ENCODE results near the gene CNKSR3. TPM values are rescaled to one million over a fixed set of nuclear protein-coding genes. Genes with fewer than 3 reads are reported as not detected.

The CNKSR3 gene
- total RNA-seq, 3 donors from 2014 or later = 0.08 to 1.3 (median 0.29) TPM

DNA sequence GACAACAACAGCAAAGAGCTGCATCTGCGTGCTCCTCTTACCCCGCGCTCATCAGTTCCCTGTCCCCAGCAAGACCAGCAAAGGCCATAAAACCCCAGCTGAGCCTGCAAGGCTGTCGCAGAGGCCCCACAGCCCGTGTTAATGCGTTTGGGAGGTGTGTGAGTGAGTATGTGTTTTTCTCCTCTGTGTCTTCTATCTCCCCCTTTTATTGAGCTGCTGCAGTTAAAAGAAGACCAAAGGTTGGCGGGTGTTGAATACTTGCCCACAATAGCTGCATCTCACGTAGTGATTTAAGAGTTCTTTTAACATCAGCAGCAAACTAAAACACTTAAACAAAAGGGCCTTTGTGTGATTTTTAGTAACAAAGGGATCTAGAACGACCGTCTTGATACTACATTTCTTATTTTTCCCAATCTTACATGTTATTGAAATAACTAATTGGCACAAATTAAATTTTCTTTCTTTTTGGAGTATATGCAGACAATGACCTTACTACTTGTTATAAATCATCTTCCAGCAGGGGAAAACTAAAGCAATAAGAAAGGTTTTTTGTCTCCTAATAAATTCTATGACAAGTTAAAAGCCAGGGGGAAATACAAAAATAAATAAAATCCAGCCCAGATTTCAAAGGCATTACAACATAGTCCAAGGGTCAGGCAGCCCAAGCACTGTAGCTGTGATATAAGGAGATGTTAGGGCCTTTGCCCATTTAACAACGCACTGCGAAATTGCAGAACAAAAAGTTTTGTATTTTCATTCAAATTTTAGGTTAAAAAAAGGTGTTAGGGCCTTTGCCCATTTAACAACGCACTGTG is 27.2 kb upstream of the CNKSR3 start:
- ATAC-seq (no peak), DNase-seq (no peak)
- H3K36me3 Mint-ChIP-seq (ENCODE audit: insufficient read depth) = no peaks in the 10 kb centered on the region
- no peaks in the 10 kb centered on the region for H3K27me3 Mint-ChIP-seq (ENCODE audit: low read depth)
- no peaks in the 10 kb centered on the region for H3K4me1 Mint-ChIP-seq (ENCODE audit: low read depth)
- H3K9me3 Mint-ChIP-seq = no peaks in the 10 kb centered on the region
- H3K4me3 Mint-ChIP-seq = no peak overlapping the region

DNA sequence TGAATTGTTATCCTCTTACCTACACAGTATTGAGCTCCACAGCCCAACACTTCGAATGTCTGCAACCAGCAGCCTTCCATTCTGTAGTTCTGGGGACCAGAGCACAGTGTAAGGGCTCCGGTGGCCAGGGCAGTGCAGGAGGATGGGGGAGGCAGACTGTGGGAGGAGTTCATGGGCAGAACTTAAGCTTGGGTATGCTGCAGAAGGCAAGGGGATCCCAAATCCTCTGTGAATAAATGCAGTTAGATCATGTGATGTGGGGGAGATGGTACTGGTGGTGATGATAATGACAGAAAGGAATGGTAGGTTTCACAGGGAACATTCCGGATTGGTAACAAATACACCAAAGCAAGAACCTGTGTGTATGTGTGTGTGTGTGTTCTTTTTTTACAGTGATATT is 26.5 kb upstream of the CNKSR3 start:
- no peaks in the 10 kb centered on the region for H3K4me1 Mint-ChIP-seq (ENCODE audit: low read depth)
- no peak overlapping the region for H3K4me3 Mint-ChIP-seq
- H3K9me3 Mint-ChIP-seq = no peaks in the 10 kb centered on the region
- DNase-seq (no peak), ATAC-seq (no peak)
- no peaks in the 10 kb centered on the region for H3K36me3 Mint-ChIP-seq (ENCODE audit: insufficient read depth)
- H3K27me3 Mint-ChIP-seq (ENCODE audit: low read depth) = no peaks in the 10 kb centered on the region

DNA sequence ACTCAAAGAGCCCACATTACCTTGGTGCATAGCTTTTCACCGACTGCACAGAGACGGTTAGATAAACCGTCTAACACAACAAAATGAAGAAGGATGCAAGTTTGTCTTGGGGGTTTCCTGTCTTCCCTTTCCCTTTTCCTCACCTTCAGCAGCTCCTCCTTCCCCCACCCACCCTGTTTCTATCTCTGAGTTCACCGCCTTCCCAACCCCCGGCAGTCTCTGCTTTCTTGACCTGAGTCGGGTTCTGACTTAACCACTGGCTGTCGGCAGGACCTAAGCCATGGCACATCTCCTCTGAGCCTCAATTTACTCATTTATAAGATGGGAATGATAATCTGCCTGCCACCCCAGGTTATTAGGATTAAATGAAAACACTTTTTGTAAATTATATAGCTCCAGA is 25.8 kb upstream of the CNKSR3 start:
- Mint-ChIP-seq H3K36me3 (ENCODE audit: insufficient read depth) (no peaks in the 10 kb centered on the region), H3K4me1 (ENCODE audit: low read depth) (no peaks in the 10 kb centered on the region), H3K4me3 (no peak overlapping the region), H3K9me3 (no peaks in the 10 kb centered on the region), H3K27me3 (ENCODE audit: low read depth) (no peaks in the 10 kb centered on the region)
- ATAC-seq (no peak), DNase-seq (no peak)

DNA sequence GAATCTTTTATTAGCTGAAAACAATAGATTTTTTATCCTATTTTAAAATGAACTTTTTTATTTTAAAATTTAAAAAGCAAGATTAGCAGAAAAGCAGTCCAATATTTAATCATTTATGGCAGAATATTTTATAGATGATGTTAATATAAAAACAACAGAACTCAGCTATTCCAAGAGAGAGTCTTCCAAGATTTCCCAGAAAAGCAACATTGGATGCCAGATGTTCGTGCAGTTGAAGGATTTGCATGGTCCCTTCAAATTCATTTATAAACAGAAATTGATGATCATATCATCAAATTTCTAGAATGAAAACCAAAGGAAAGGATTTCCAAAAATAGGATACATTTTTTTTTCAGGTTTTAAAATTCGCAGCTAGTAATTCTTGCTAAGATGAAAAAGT is 25.4 kb upstream of the CNKSR3 start:
- ATAC-seq = no peak
- Mint-ChIP-seq H3K9me3 (no peaks in the 10 kb centered on the region), H3K36me3 (ENCODE audit: insufficient read depth) (no peaks in the 10 kb centered on the region), H3K4me1 (ENCODE audit: low read depth) (no peaks in the 10 kb centered on the region), H3K4me3 (no peak overlapping the region), H3K27me3 (ENCODE audit: low read depth) (no peaks in the 10 kb centered on the region)
- DNase-seq = no peak

DNA sequence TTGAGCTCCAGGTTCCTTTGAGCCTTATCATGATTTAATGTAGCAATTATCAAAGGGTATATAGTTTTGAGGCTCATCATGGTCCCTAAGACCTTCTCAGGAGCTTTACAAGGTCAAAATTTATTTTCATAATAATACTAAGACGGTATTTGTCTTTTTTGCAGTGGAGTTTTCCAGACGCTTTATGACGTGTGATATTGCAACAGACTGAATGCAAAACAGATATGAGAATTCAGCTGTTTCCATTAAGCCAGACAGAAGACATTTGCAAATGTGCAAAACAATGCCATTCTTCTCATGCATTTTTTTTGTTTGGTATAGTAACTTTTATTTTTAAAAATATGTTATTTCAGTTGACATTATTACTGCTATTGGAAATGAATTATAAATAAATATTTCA is 24.7 kb upstream of the CNKSR3 start:
- Mint-ChIP-seq H3K36me3 (ENCODE audit: insufficient read depth) (no peaks in the 10 kb centered on the region), H3K27me3 (ENCODE audit: low read depth) (no peaks in the 10 kb centered on the region), H3K4me1 (ENCODE audit: low read depth) (no peaks in the 10 kb centered on the region), H3K4me3 (no peak overlapping the region), H3K9me3 (no peaks in the 10 kb centered on the region)
- ATAC-seq (no peak), DNase-seq (no peak)

DNA sequence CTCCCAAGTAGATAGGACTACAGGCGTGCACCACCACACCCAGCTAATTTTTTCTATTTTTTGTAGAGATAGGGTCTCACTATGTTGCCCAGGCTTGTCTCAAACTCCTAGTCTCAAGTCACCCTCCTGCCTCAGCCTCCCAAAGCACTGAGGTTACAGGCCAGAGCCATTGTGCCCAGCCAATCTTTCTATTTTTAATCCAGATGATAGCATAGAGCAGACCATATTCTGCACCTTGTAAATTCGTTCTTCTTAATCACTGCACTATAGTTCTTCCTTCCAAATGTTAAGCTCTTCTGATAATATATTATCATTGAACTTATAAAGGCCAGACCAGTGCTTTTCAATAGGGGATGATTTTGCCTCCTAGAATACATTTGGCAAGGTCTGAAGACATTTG is 24.0 kb upstream of the CNKSR3 start:
- no peak for DNase-seq
- H3K9me3 Mint-ChIP-seq = no peaks in the 10 kb centered on the region
- no peak for ATAC-seq
- H3K4me1 Mint-ChIP-seq (ENCODE audit: low read depth) = no peaks in the 10 kb centered on the region
- no peak overlapping the region for H3K4me3 Mint-ChIP-seq
- no peaks in the 10 kb centered on the region for H3K36me3 Mint-ChIP-seq (ENCODE audit: insufficient read depth)
- H3K27me3 Mint-ChIP-seq (ENCODE audit: low read depth) = no peaks in the 10 kb centered on the region

DNA sequence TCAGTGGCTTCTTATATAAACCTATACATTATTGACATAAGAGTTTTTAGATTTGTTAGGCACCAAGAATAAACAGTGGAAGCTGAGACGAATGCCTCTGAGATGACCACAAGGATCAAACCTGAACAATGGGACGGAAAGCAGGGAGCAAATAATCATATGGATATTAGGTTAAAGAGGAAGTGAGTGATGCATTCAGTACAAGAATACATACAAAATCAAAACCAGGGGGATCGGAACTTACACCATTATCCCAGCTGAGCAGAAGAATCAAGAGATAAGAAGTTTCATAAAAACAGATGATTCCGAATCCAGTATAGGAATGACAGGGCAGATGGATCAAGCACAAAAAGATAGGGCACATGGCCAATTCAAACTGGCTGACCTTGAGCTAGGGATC is 21.9 kb upstream of the CNKSR3 start:
- no peak for DNase-seq
- Mint-ChIP-seq H3K4me1 (ENCODE audit: low read depth) (no peaks in the 10 kb centered on the region), H3K9me3 (no peaks in the 10 kb centered on the region), H3K36me3 (ENCODE audit: insufficient read depth) (no peaks in the 10 kb centered on the region), H3K27me3 (ENCODE audit: low read depth) (no peaks in the 10 kb centered on the region), H3K4me3 (no peak overlapping the region)
- no peak for ATAC-seq

DNA sequence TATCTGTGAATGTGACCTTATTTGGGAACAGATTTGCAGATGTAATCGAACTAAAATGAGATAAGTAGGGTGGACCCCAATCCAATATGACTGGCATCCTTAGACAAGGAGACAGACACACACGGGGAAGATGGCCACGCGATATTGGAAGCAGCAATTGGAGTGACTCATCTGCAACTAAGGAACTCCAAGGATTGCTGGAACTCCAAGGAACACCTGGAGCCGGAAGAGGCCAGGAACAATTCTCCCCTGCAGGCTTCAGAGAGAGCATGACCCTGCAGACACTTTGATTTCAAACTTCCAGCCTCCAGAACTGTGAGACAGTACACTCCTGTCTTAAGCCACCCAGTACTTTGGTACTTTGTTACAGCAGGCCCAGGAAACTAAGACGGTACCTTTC is 19.5 kb upstream of the CNKSR3 start:
- DNase-seq (no peak), ATAC-seq (no peak)
- no peaks in the 10 kb centered on the region for H3K27me3 Mint-ChIP-seq (ENCODE audit: low read depth)
- H3K4me1 Mint-ChIP-seq (ENCODE audit: low read depth) = no peaks in the 10 kb centered on the region
- H3K4me3 Mint-ChIP-seq = no peak overlapping the region
- no peaks in the 10 kb centered on the region for H3K9me3 Mint-ChIP-seq
- no peaks in the 10 kb centered on the region for H3K36me3 Mint-ChIP-seq (ENCODE audit: insufficient read depth)

DNA sequence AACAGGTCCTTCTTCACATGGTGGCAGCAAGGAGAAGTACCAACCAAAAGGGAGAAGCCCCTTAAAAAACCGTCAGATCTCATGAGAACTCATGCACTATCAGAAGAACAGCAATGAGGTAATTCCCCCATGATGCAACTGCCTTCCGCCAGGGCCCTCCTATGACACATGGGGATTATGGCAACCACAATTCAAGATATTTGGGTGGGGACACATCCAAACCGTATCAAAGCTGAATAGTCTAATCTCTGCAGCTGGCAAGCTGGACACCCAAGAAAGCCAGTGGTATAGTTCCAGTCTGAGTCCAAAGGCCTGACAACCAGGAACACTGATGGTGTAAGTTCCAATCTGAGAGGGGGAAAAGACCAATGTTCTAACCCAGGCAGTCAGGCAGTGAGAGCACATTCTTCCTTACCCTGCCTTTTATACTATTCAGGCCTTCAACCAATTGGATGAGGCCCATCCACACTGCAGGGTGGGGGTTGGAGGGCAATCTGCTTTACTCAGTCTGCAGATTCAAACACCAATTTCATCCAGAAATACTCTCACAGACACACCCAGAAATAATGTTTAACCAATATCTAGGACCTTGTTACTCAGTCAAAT is 17.9 kb upstream of the CNKSR3 start:
- no peaks in the 10 kb centered on the region for H3K4me1 Mint-ChIP-seq (ENCODE audit: low read depth)
- H3K9me3 Mint-ChIP-seq = no peaks in the 10 kb centered on the region
- H3K36me3 Mint-ChIP-seq (ENCODE audit: insufficient read depth) = no peaks in the 10 kb centered on the region
- no peak for ATAC-seq
- DNase-seq = no peak
- no peaks in the 10 kb centered on the region for H3K27me3 Mint-ChIP-seq (ENCODE audit: low read depth)
- no peak overlapping the region for H3K4me3 Mint-ChIP-seq

DNA sequence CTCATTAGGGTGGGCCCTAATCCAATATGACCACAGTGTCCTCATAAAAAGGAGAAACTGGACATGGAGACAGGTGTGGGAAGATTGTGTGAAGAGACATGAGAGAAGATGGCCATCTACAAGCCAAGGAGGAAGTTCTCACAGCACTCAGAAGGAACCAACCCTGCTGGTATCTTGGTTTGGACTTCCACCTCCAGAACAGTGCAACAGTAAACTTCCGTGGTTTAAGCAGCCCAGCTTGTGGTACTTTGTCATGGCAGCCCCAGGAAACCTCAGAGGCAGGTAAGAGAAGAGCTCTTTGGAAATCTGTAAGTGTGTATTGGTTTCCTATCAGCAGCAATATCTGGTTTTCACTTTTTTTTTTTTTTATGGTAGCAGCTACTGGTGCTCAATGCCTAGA is 16.5 kb upstream of the CNKSR3 start:
- Mint-ChIP-seq H3K9me3 (no peaks in the 10 kb centered on the region), H3K4me1 (ENCODE audit: low read depth) (no peaks in the 10 kb centered on the region), H3K4me3 (no peak overlapping the region), H3K36me3 (ENCODE audit: insufficient read depth) (no peaks in the 10 kb centered on the region), H3K27me3 (ENCODE audit: low read depth) (no peaks in the 10 kb centered on the region)
- no peak for ATAC-seq
- no peak for DNase-seq

DNA sequence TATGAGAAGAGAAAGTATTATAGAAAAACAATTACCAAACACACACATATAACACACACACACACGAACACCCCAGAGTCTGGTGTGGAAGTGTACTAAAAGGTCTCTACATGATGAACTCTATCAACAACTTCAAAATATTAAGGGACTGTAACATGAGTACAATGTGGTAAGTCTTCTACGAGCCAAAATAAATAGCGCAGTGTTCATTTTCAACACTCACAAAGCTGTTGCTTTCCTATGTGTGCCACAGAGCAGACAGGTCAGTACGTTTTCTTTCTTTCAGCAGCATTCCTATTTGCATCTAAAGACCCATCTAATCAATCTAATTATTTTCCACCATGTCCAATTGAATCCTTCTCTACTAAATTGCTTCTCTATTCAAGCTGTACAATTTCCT is 12.1 kb upstream of the CNKSR3 start:
- ATAC-seq = no peak
- H3K27me3 Mint-ChIP-seq (ENCODE audit: low read depth) = peaks cover 3% of the 10 kb centered on the region
- no peaks in the 10 kb centered on the region for H3K4me1 Mint-ChIP-seq (ENCODE audit: low read depth)
- no peak overlapping the region for H3K4me3 Mint-ChIP-seq
- DNase-seq = no peak
- no peaks in the 10 kb centered on the region for H3K9me3 Mint-ChIP-seq
- H3K36me3 Mint-ChIP-seq (ENCODE audit: insufficient read depth) = no peaks in the 10 kb centered on the region

DNA sequence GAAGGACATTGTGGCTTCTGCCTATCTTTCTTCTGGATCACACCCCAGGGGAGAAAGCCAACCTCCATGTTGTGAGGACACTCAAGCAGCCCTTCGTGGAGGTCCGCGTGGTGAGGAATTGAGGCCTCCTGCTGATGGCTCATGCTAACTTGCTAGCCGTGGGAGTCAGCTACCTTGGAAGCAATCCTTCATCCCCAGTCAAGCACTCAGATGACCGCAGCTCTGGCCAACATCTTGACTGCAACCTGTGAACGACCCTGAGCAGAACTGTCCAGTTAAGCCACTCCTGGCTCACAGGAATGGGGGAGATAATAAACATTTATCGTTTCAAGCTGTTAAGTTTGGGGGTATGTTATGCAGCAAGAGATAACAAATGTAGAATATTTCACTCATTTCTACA is 10.9 kb upstream of the CNKSR3 start:
- H3K4me3 Mint-ChIP-seq = no peak overlapping the region
- no peaks in the 10 kb centered on the region for H3K4me1 Mint-ChIP-seq (ENCODE audit: low read depth)
- DNase-seq = no peak
- H3K27me3 Mint-ChIP-seq (ENCODE audit: low read depth) = peaks cover 6% of the 10 kb centered on the region
- H3K9me3 Mint-ChIP-seq = no peaks in the 10 kb centered on the region
- ATAC-seq = no peak
- H3K36me3 Mint-ChIP-seq (ENCODE audit: insufficient read depth) = no peaks in the 10 kb centered on the region

DNA sequence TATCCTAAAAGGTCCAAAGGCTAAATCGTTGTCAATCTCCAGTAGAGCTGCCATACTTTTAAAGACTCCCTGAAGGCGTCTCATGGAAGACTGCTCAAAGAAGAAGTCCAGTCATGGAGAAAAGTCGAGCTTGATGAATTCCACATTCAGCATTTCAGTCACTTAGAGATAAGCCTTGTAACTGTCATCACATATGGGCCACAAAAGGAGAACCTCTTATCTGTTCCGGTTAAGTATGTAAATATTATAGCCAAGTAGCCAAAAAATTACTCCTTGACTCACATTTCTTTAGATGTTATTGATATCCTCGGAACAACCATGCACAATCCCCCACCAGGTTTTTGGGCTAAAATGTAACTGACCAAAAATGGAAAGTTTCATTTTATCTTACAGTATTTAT is 9.8 kb upstream of the CNKSR3 start:
- no peaks in the 10 kb centered on the region for H3K36me3 Mint-ChIP-seq (ENCODE audit: insufficient read depth)
- H3K4me3 Mint-ChIP-seq = no peak overlapping the region
- H3K27me3 Mint-ChIP-seq (ENCODE audit: low read depth) = peaks cover 9% of the 10 kb centered on the region
- DNase-seq (no peak), ATAC-seq (no peak)
- no peaks in the 10 kb centered on the region for H3K9me3 Mint-ChIP-seq
- H3K4me1 Mint-ChIP-seq (ENCODE audit: low read depth) = no peaks in the 10 kb centered on the region

DNA sequence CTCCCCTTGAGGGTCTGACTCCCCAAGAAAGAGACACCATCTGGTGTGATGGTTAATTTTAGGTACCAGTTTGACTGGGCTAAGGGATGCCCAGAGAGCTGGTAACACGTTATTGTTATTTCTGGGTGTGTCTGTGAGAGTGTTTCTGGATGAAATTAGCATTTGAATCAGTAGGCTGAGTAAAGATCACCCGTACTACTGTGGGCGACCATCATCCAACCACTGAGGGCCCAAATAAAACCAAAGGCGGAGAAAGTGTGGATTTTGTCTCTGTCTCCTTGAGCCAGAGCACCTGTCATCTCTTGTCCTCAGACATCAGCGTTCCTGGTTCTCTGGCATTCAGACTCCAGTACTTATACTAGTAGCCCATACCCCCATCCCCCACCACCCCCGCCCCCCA is 7.9 kb upstream of the CNKSR3 start:
- ATAC-seq (no peak), DNase-seq (no peak)
- no peaks in the 10 kb centered on the region for H3K9me3 Mint-ChIP-seq
- no peaks in the 10 kb centered on the region for H3K36me3 Mint-ChIP-seq (ENCODE audit: insufficient read depth)
- no peaks in the 10 kb centered on the region for H3K4me1 Mint-ChIP-seq (ENCODE audit: low read depth)
- H3K4me3 Mint-ChIP-seq = no peak overlapping the region
- peaks cover 20% of the 10 kb centered on the region for H3K27me3 Mint-ChIP-seq (ENCODE audit: low read depth)

DNA sequence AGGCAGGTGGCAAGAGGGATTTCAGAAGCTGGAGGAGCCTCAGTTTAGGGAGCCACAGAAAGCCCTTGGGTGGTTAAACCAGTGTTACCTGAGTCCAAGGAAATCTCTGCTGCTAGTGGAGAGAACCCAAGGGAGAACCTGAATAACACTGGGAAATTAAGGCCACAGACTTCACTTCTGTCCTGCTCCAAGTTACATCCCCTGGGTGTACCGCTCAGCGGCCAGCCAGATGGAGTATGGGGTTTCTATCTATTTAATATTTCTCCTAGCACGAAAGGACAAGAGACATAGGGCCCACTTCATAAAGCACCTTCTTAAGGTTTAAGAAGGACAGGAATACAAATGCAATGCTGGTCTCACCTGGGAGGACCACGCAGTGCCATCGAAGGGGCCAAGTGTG is 5.8 kb upstream of the CNKSR3 start:
- no peak for DNase-seq
- H3K27me3 Mint-ChIP-seq (ENCODE audit: low read depth) = peaks cover 37% of the 10 kb centered on the region
- no peak overlapping the region for H3K4me3 Mint-ChIP-seq
- ATAC-seq = no peak
- no peaks in the 10 kb centered on the region for H3K9me3 Mint-ChIP-seq
- peaks cover 2% of the 10 kb centered on the region for H3K4me1 Mint-ChIP-seq (ENCODE audit: low read depth)
- no peaks in the 10 kb centered on the region for H3K36me3 Mint-ChIP-seq (ENCODE audit: insufficient read depth)
